ENCODE measurements around the gene ANAPC10.

The ANAPC10 gene

GRCh38 chr4:145058256-145058655 lies 39.7 kb downstream of the ANAPC10 start:
- Histone ChIP-seq H3K79me2 (ENCODE audit: low read length) (no peaks in the 10 kb centered on the region), H3K4me3 (ENCODE audit: low read length) (no peak overlapping the region)

DNA sequence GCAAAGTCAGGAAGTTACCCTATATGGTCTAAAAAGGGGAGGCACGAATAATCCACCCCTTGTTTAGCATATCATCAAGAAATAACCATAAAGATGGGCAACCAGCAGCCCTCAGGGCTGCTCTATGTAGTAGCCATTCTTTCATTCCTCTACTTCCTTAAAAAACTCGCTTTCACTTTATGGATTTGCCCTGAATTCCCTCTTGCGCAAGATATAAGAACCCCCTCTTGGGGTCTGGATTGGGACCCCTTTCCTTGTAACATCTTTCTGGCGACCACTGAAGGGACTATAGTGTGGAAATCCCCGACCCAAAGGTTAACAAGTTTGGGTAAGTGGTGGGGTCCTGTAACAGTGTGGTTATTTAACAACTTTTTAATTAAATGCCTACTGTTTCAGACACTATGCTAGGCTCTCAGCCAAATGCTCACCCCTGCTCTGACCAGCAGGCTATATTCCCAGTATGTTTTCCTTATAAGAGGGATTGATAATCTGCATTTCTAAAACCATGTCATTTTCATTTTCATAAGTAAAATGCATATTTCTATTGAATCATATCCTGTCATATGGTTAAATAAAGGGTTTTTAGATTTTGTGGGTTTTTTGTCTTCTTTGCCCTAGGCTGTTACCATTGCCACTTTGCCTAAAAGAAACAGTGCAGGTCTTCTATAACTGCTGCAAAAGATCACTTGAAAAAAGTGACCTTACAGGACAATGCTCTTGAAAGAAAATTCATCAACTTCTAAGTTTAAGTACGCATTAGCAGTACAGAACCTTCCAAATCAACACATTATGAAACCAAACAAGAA lies 41.5 kb downstream of the ANAPC10 start:
- TF ChIP-seq CTCF (IDR thresholded peaks at IDR 0.05; ENCODE audit: low read length) (no peak), EZH2phosphoT487 (IDR thresholded peaks at IDR 0.05; ENCODE audit: low read length) (no peak), EZH2 (optimal IDR thresholded peaks at IDR 0.05; ENCODE audit: low read depth, low read length) (no peak)
- Histone ChIP-seq H3K9ac (ENCODE audit: low read length) (no peak overlapping the region), H3F3A (ENCODE audit: insufficient read depth, low read length) (no peaks in the 10 kb centered on the region), H3K27ac (ENCODE audit: low read length) (no peak overlapping the region), H3K4me2 (ENCODE audit: low read depth, low read length) (no peak overlapping the region), H3K36me3 (replicated peaks; ENCODE audit: insufficient read depth, low read length) (no peaks in the 10 kb centered on the region), H3K79me2 (ENCODE audit: low read length) (no peaks in the 10 kb centered on the region), H3K9me3 (replicated peaks; ENCODE audit: insufficient read depth, low read length) (no peaks in the 10 kb centered on the region), H3K4me3 (ENCODE audit: low read length) (no peak overlapping the region), H3K27me3 (replicated peaks; ENCODE audit: insufficient read depth, low read length) (no peaks in the 10 kb centered on the region), H3K4me1 (ENCODE audit: low read length) (peaks cover 11% of the 10 kb centered on the region; the same call in 1 of the 2 replicates), H2AFZ (ENCODE audit: low read length) (no peak overlapping the region), H4K20me1 (ENCODE audit: insufficient read depth, low read length) (no peaks in the 10 kb centered on the region), H3K9me2 (replicated peaks; ENCODE audit: insufficient read depth, low read length) (no peaks in the 10 kb centered on the region)
- DNase-seq, result no peak

More at GRCh38 chr4:145058256-145058655, 39.7 kb downstream of the ANAPC10 start:
- no peak overlapping the region for H3K27ac ChIP-seq (ENCODE audit: low read length)
- no peaks in the 10 kb centered on the region for H3F3A ChIP-seq (ENCODE audit: insufficient read depth, low read length)
- H3K36me3 ChIP-seq (replicated peaks; ENCODE audit: insufficient read depth, low read length), result no peaks in the 10 kb centered on the region
- no peak overlapping the region for H3K4me2 ChIP-seq (ENCODE audit: low read depth, low read length)
- H3K9ac ChIP-seq (ENCODE audit: low read length), result no peak overlapping the region
- peaks cover 11% of the 10 kb centered on the region; the same call in 1 of the 2 replicates for H3K4me1 ChIP-seq (ENCODE audit: low read length)
- no peaks in the 10 kb centered on the region for H3K9me2 ChIP-seq (replicated peaks; ENCODE audit: insufficient read depth, low read length)
- no peaks in the 10 kb centered on the region for H3K27me3 ChIP-seq (replicated peaks; ENCODE audit: insufficient read depth, low read length)
- no peaks in the 10 kb centered on the region for H4K20me1 ChIP-seq (ENCODE audit: insufficient read depth, low read length)
- H2AFZ ChIP-seq (ENCODE audit: low read length), result no peak overlapping the region
- TF ChIP-seq CTCF (IDR thresholded peaks at IDR 0.05; ENCODE audit: low read length) (no peak), EZH2phosphoT487 (IDR thresholded peaks at IDR 0.05; ENCODE audit: low read length) (no peak), EZH2 (optimal IDR thresholded peaks at IDR 0.05; ENCODE audit: low read depth, low read length) (no peak)
- no peaks in the 10 kb centered on the region for H3K9me3 ChIP-seq (replicated peaks; ENCODE audit: insufficient read depth, low read length)
- no peak for DNase-seq

DNA sequence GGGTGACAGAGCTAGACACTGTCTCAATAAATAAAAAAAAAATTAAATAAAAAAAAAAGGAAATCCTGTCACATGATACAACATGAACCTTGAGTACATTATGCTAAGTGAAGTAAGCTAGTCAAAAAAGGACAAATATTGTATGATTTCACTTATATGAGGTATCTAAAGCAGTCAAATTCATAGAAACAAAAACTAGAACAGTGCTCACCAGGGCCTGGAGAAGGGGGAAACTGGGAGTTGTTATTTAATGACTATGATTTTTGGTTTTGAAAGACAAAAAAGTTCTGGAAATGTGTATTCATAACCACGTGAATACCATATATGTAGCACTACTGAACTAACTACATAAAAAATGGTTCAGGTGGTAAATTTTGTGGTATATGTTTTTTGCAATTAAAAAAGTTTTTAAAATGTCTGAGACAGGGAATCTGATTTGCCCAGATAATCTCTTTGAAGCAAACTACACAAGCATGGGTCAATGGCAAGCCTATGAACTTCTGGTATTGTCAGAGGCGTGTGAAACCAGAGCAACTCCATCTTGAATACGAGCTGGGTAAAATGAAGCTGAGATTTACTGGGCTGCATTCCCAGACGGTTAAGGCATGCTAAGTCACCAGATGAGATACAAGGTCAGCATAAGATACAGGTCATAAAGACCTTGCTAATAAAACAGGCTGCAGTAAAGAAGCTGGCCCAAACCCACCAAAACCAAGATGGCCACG lies 42.3 kb downstream of the ANAPC10 start:
- H3K4me3 ChIP-seq (ENCODE audit: low read length), result no peak overlapping the region
- TF ChIP-seq EZH2 (optimal IDR thresholded peaks at IDR 0.05; ENCODE audit: low read depth, low read length) (no peak), EZH2phosphoT487 (IDR thresholded peaks at IDR 0.05; ENCODE audit: low read length) (no peak), CTCF (IDR thresholded peaks at IDR 0.05; ENCODE audit: low read length) (no peak)

More for the DNA sequence above, 42.3 kb downstream of the ANAPC10 start:
- no peak overlapping the region for H3K9ac ChIP-seq (ENCODE audit: low read length)
- no peak for DNase-seq
- no peaks in the 10 kb centered on the region for H3K36me3 ChIP-seq (replicated peaks; ENCODE audit: insufficient read depth, low read length)
- H3K27me3 ChIP-seq (replicated peaks; ENCODE audit: insufficient read depth, low read length), result no peaks in the 10 kb centered on the region
- H3K4me2 ChIP-seq (ENCODE audit: low read depth, low read length), result no peak overlapping the region
- no peaks in the 10 kb centered on the region for H4K20me1 ChIP-seq (ENCODE audit: insufficient read depth, low read length)
- no peaks in the 10 kb centered on the region for H3F3A ChIP-seq (ENCODE audit: insufficient read depth, low read length)
- H2AFZ ChIP-seq (ENCODE audit: low read length), result no peak overlapping the region
- no peaks in the 10 kb centered on the region for H3K9me2 ChIP-seq (replicated peaks; ENCODE audit: insufficient read depth, low read length)
- no peak overlapping the region for H3K27ac ChIP-seq (ENCODE audit: low read length)
- H3K79me2 ChIP-seq (ENCODE audit: low read length), result no peaks in the 10 kb centered on the region
- peaks cover 11% of the 10 kb centered on the region; the same call in 1 of the 2 replicates for H3K4me1 ChIP-seq (ENCODE audit: low read length)
- H3K9me3 ChIP-seq (replicated peaks; ENCODE audit: insufficient read depth, low read length), result no peaks in the 10 kb centered on the region
